HL-60 (cell line): ENCODE data around the gene DDAH1.

Source experiments
- DNase-seq, 2 experiments: peaks; one replicate each; pipeline ENCODE4 v3.0.0-alpha.2; 2010 to 2020; ENCODE audit warnings: low read depth in 1 of 2, low spot score in 1 of 2
- H3K27ac ChIP-seq: fragments of 250-450 bp; sonication (Bioruptor Pico); replicated peaks from 2 replicates; pipeline ENCODE4 v1.5.1; 2020; ENCODE audit warnings: mild to moderate bottlenecking, moderate library complexity
- H3K27me3 ChIP-seq: fragments of 250-450 bp; sonication (Bioruptor Pico); 2 replicates; pipeline ENCODE4 v1.5.1; 2021; ENCODE audit warnings: mild to moderate bottlenecking, moderate library complexity; ENCODE audit not compliant: insufficient read depth, poor library complexity, severe bottlenecking
- H3K4me3 ChIP-seq: replicated peaks from 2 replicates; pipeline ENCODE4 v1.5.1; 2011; ENCODE audit warnings: mild to moderate bottlenecking, control low read depth, low read length; ENCODE audit not compliant: insufficient read depth
- GABPA ChIP-seq: IDR thresholded peaks from 2 replicates; pipeline ENCODE4 v1.6.1; 2012; ENCODE audit warnings: low read depth
- POLR2AphosphoS5 ChIP-seq: IDR thresholded peaks from 2 replicates; pipeline ENCODE4 v1.6.1; 2012; ENCODE audit warnings: low read depth
- SPI1 ChIP-seq: IDR thresholded peaks from 2 replicates; pipeline ENCODE4 v1.6.1; 2012; ENCODE audit warnings: low read depth, mild to moderate bottlenecking, borderline replicate concordance
- TF ChIP-seq, protein P1 (sequence below): IDR thresholded peaks from one replicate; pipeline ENCODE4 v1.5.1; 2011; ENCODE audit warnings: low read length, control low read depth, inconsistent platforms; ENCODE audit not compliant: insufficient read depth
- TF ChIP-seq, protein P2 (sequence below): IDR thresholded peaks from 2 replicates; pipeline ENCODE4 v1.6.1; 2012; ENCODE audit warnings: low read depth; ENCODE audit not compliant: insufficient replicate concordance

DDAH1 gene

DNA sequence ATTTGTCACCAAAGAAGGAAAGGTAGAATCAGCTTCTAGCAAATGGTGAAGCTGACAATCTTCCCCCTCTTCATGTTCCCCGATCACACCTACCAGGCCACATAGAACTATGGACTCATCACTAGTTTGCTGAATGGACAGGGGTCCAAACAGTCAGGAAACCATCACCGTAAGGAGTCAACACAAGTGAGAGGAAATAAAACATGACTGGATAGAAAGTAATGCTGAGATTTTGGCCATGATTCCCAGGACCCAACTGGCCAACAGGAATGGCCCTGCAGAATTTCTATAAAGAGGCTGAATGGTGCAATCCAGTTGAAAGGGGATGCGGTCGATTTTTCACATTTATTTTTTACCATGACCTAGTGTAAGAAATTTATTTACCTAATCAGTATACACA, 10.7 kb downstream of the DDAH1 start:
- TF ChIP-seq SPI1: no peak
- TF ChIP-seq POLR2AphosphoS5: no peak
- TF ChIP-seq GABPA: no peak
- TF ChIP-seq, protein P1, sequence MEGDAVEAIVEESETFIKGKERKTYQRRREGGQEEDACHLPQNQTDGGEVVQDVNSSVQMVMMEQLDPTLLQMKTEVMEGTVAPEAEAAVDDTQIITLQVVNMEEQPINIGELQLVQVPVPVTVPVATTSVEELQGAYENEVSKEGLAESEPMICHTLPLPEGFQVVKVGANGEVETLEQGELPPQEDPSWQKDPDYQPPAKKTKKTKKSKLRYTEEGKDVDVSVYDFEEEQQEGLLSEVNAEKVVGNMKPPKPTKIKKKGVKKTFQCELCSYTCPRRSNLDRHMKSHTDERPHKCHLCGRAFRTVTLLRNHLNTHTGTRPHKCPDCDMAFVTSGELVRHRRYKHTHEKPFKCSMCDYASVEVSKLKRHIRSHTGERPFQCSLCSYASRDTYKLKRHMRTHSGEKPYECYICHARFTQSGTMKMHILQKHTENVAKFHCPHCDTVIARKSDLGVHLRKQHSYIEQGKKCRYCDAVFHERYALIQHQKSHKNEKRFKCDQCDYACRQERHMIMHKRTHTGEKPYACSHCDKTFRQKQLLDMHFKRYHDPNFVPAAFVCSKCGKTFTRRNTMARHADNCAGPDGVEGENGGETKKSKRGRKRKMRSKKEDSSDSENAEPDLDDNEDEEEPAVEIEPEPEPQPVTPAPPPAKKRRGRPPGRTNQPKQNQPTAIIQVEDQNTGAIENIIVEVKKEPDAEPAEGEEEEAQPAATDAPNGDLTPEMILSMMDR: no peak
- TF ChIP-seq, protein P2, sequence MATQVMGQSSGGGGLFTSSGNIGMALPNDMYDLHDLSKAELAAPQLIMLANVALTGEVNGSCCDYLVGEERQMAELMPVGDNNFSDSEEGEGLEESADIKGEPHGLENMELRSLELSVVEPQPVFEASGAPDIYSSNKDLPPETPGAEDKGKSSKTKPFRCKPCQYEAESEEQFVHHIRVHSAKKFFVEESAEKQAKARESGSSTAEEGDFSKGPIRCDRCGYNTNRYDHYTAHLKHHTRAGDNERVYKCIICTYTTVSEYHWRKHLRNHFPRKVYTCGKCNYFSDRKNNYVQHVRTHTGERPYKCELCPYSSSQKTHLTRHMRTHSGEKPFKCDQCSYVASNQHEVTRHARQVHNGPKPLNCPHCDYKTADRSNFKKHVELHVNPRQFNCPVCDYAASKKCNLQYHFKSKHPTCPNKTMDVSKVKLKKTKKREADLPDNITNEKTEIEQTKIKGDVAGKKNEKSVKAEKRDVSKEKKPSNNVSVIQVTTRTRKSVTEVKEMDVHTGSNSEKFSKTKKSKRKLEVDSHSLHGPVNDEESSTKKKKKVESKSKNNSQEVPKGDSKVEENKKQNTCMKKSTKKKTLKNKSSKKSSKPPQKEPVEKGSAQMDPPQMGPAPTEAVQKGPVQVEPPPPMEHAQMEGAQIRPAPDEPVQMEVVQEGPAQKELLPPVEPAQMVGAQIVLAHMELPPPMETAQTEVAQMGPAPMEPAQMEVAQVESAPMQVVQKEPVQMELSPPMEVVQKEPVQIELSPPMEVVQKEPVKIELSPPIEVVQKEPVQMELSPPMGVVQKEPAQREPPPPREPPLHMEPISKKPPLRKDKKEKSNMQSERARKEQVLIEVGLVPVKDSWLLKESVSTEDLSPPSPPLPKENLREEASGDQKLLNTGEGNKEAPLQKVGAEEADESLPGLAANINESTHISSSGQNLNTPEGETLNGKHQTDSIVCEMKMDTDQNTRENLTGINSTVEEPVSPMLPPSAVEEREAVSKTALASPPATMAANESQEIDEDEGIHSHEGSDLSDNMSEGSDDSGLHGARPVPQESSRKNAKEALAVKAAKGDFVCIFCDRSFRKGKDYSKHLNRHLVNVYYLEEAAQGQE: no peak
- Histone ChIP-seq H3K27me3 (no peaks in the 10 kb centered on the region), H3K27ac (no peak overlapping the region), H3K4me3 (no peak overlapping the region)
- DNase-seq: no peak

DNA sequence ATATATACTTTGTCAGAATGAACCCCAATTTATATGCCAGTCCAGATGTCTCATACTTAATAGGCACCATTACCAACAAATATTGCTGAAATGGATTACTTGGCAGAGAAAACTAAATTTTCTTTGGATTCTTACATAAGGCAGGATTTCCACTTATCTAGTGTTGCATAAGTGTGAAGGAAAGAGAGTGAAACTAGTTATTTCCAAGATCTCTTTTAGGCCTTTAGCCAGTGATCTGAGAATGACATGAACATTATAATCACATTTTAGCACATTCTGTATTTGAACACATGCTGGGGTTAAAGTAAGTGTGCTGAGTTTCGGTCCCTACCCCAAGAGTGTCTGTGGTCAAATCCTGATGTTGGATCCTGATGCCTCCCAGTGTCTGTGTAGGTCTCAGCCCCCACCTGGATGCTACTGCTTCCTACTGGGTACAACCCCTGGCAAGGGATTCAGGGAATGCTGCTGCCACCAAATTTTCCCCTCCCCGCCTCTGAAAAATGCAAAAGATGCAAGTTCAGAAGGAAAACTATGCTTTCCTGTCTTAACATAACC, 11.2 kb downstream of the DDAH1 start:
- no peak for DNase-seq
- TF ChIP-seq, protein P2: no peak
- TF ChIP-seq SPI1 (no peak), POLR2AphosphoS5 (no peak), GABPA (no peak)
- TF ChIP-seq, protein P1: no peak
- H3K27ac ChIP-seq: no peak overlapping the region
- H3K27me3 ChIP-seq: no peaks in the 10 kb centered on the region
- no peak overlapping the region for H3K4me3 ChIP-seq

DNA sequence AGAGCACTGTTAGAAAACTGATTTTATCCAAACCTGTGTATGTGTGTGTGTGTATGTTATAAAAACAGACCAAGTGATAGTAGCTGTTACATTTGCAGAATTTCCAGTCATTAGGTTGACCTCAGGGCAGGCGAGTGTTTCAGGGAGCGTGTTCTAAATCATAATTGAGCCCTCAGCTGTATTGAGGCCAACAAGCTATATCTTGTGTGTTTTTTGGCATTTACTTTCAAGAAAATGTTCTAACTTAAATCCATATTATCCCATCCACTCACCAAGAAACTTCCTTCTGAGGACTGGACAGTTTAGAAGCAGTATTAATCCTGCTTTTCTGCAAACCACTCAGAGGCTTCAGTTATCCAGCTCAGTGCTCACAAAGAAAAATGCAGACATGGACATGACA, 12.0 kb downstream of the DDAH1 start:
- TF ChIP-seq, protein P1: no peak
- TF ChIP-seq SPI1 (no peak), GABPA (no peak), POLR2AphosphoS5 (no peak)
- TF ChIP-seq, protein P2: no peak
- DNase-seq: no peak
- Histone ChIP-seq H3K27ac (no peak overlapping the region), H3K4me3 (no peak overlapping the region), H3K27me3 (no peaks in the 10 kb centered on the region)
